Measurements from ENCODE around the gene BCOR. TPM values are rescaled to one million over a fixed set of nuclear protein-coding genes. Genes with fewer than 3 reads are reported as not detected.
A peak's percentile ranks its signal among the peaks of the same experiment; 100 is the strongest.

BCOR gene
- total and polyA plus RNA-seq, 9 of the 15 experiments (the other 6 are each of a cell fraction or from before 2014, with no cell fraction given) = 27.5 to 113 (median 37.6) TPM

DNA sequence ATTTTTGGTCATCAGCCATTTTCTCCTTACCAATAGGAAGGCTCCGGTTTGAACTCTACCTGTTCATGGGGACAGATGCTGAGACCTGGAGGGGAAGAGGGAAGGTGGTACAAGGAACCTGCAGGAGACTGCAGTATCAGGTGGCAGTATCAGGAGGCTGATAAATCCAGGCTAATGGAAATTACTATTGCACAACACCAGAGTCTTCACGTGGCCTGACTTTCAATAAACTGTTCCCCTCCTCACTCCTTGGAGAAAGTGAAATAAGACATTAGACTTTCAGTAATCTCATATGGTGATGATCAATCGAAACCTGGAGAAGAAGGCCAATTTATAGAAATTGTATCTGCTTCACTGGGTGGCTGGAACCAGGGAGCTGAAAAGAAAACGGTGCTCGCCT is 46.2 kb upstream of the BCOR start:
- WGBS (ENCODE audit: insufficient coverage, low coverage, missing lambda C conversion rate) = 76% methylated on average over 4 of the region's 5 CpGs
- intact Hi-C loops (cut with micrococcal nuclease) (no loop called here), in situ Hi-C loops (cut with MboI) (no loop called here)
- no peaks in the 10 kb centered on the region for H3K36me3 ChIP-seq (ENCODE audit: control insufficient read depth, insufficient read depth, low read length)
- ATAC-seq = no peak
- ChIA-PET CTCF (ENCODE audit: low intra/inter-chr PET ratio) (no interaction called here), POLR2A (no interaction called here)
- no peaks in the 10 kb centered on the region for H3K27me3 ChIP-seq (ENCODE audit: control insufficient read depth in 2 of 2, insufficient read depth in 2 of 2, low read length in 2 of 2)
- H3K4me3 ChIP-seq = no peak overlapping the region
- H2AFZ ChIP-seq (ENCODE audit: low read depth, low read length) = no peak overlapping the region
- no peak for FAIRE-seq
- peaks cover 21 to 50% of the 10 kb centered on the region in 2 experiments for H3K4me1 ChIP-seq (replicated peaks in 1 of 2; ENCODE audit: control insufficient read depth in 2 of 2, insufficient read depth in 2 of 2, low read length in 2 of 2)
- no peak for DNase-seq (ENCODE audit: extremely low read depth in 1 of 4, low spot score in 3 of 4)
- H3K79me2 ChIP-seq (ENCODE audit: control insufficient read depth, insufficient read depth, low read length) = peaks cover 15% of the 10 kb centered on the region
- TF ChIP-seq SNRNP70 (optimal IDR thresholded peaks at IDR 0.05; ENCODE audit: low read depth, low read length) = no peak
- TF ChIP-seq CEBPB (tag; IDR thresholded peaks at IDR 0.05) = peak; percentile 61
- H3K9ac ChIP-seq (ENCODE audit: insufficient read depth in 1 of 2, low read depth in 2 of 2, low read length in 2 of 2) = no peak overlapping the region
- H4K20me1 ChIP-seq (replicated peaks; ENCODE audit: control insufficient read depth, insufficient read depth, low read length) = no peaks in the 10 kb centered on the region
- BruUV-seq (replicated peaks) = no TSS peak
- no peak overlapping the region for H3K27ac ChIP-seq (ENCODE audit: extremely low read depth, low read depth, low read length)
- no peaks in the 10 kb centered on the region for H3K9me1 ChIP-seq (ENCODE audit: control insufficient read depth, insufficient read depth, low read length)
- H3K4me2 ChIP-seq (ENCODE audit: insufficient read depth, low read length) = no peak overlapping the region
- no peaks in the 10 kb centered on the region for H3K9me3 ChIP-seq (replicated peaks; ENCODE audit: control insufficient read depth, insufficient read depth, low read depth, low read length)

DNA sequence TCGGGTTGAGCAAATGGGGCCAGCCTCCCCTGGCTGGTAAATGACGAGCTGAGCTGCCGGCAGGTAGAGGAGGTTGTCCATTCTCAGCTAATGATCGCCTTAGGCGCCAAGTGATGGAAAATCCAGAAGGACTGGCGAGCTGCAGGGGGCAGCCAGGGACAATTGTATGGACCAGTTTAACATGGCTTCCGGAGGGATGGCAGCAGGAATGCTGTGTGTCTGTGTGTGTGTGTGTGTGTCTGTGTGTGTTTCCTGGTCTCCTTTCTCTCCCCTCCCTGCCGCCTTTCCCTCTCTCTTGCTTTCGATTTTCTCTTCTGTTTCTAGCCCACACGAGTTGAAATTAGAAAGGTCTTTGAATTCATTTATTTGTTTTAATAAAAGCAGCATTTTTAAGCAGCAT is 45.2 kb upstream of the BCOR start:
- Histone ChIP-seq H3K9me1 (ENCODE audit: control insufficient read depth, insufficient read depth, low read length) (no peaks in the 10 kb centered on the region), H3K4me2 (ENCODE audit: insufficient read depth, low read length) (no peak overlapping the region), H3K36me3 (ENCODE audit: control insufficient read depth, insufficient read depth, low read length) (no peaks in the 10 kb centered on the region), H4K20me1 (replicated peaks; ENCODE audit: control insufficient read depth, insufficient read depth, low read length) (no peaks in the 10 kb centered on the region), H3K4me1 (replicated peaks in 1 of 2; ENCODE audit: control insufficient read depth in 2 of 2, insufficient read depth in 2 of 2, low read length in 2 of 2) (peaks cover 11 to 40% of the 10 kb centered on the region in 2 experiments), H3K79me2 (ENCODE audit: control insufficient read depth, insufficient read depth, low read length) (peaks cover 11% of the 10 kb centered on the region), H3K27ac (ENCODE audit: extremely low read depth, low read depth, low read length) (no peak overlapping the region), H3K27me3 (ENCODE audit: control insufficient read depth in 2 of 2, insufficient read depth in 2 of 2, low read length in 2 of 2) (no peaks in the 10 kb centered on the region), H3K9me3 (replicated peaks; ENCODE audit: control insufficient read depth, insufficient read depth, low read depth, low read length) (no peaks in the 10 kb centered on the region), H2AFZ (ENCODE audit: low read depth, low read length) (no peak overlapping the region), H3K4me3 (no peak overlapping the region), H3K9ac (ENCODE audit: insufficient read depth in 1 of 2, low read depth in 2 of 2, low read length in 2 of 2) (no peak overlapping the region)
- in situ Hi-C loops (cut with MboI) (no loop called here), intact Hi-C loops (cut with micrococcal nuclease) (no loop called here)
- FAIRE-seq = no peak
- 74% methylated on average over 8 of the region's 10 CpGs for WGBS (ENCODE audit: insufficient coverage, low coverage, missing lambda C conversion rate)
- CTCF ChIA-PET (ENCODE audit: low intra/inter-chr PET ratio) = no interaction called here
- BruUV-seq (replicated peaks) = no TSS peak
- TF ChIP-seq, protein P1, sequence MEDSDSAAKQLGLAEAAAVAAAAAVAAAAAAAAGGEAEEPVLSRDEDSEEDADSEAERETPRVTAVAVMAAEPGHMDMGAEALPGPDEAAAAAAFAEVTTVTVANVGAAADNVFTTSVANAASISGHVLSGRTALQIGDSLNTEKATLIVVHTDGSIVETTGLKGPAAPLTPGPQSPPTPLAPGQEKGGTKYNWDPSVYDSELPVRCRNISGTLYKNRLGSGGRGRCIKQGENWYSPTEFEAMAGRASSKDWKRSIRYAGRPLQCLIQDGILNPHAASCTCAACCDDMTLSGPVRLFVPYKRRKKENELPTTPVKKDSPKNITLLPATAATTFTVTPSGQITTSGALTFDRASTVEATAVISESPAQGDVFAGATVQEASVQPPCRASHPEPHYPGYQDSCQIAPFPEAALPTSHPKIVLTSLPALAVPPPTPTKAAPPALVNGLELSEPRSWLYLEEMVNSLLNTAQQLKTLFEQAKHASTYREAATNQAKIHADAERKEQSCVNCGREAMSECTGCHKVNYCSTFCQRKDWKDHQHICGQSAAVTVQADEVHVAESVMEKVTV (CRISPR knock-in tag; IDR thresholded peaks at IDR 0.05) = no peak
- no peak for DNase-seq (ENCODE audit: extremely low read depth in 1 of 4, low spot score in 3 of 4)
- POLR2A ChIA-PET = interaction anchor here (1.4 to 2.8 kb wide), 2 partner anchors 8 to 10 kb away, joined by 8 to 19 read pairs; no protein-coding TSS in a partner anchor
- no peak for ATAC-seq
